GM21825 (cell line): ENCODE data around the gene LRFN4.
A peak's percentile ranks its signal among the peaks of the same experiment; 100 is the strongest.

Experiments
- ATAC-seq: cut with Tn5 transposase; IDR thresholded peaks from one replicate; pipeline ENCODE4 v1.9.1; 2021; ENCODE audit warnings: mild to moderate bottlenecking, moderate library complexity; ENCODE audit not compliant: unreplicated experiment

Gene LRFN4

GRCh38 chr11:66857927-66858185, 992 bp downstream of the LRFN4 start:
- ATAC-seq: no peak

- no peak for ATAC-seq
Observed at GRCh38 chr11:66858186-66858938, 1.5 kb downstream of the LRFN4 start.

- no peak for ATAC-seq
Observed at GRCh38 chr11:66858939-66859685, 2.2 kb downstream of the LRFN4 start.

- ATAC-seq: no peak
Observed at GRCh38 chr11:66859686-66860448, 3.0 kb downstream of the LRFN4 start.

- no peak for ATAC-seq
Observed at GRCh38 chr11:66860449-66860831, 3.6 kb downstream of the LRFN4 start.

- no peak for ATAC-seq
Observed at GRCh38 chr11:66861038-66861773, 4.3 kb downstream of the LRFN4 start.

- ATAC-seq: no peak
Observed at GRCh38 chr11:66861774-66862558, 5.1 kb downstream of the LRFN4 start.

- no peak for ATAC-seq
Observed at GRCh38 chr11:66862559-66863037, 5.7 kb downstream of the LRFN4 start.

GRCh38 chr11:66863428-66864125, 6.7 kb downstream of the LRFN4 start:
- no peak for ATAC-seq

- ATAC-seq: no peak
Observed at GRCh38 chr11:66864172-66864901, 7.5 kb downstream of the LRFN4 start.

- ATAC-seq: no peak
Observed at GRCh38 chr11:66864924-66865697, 8.2 kb downstream of the LRFN4 start.

GRCh38 chr11:66866007-66866406, 9.1 kb downstream of the LRFN4 start:
- no peak for ATAC-seq

GRCh38 chr11:66866511-66866986, 9.7 kb downstream of the LRFN4 start:
- no peak for ATAC-seq

GRCh38 chr11:66867425-66868040, 10.7 kb downstream of the LRFN4 start:
- ATAC-seq: no peak

GRCh38 chr11:66868082-66868725, 11.3 kb downstream of the LRFN4 start:
- no peak for ATAC-seq

- peak; percentile 64 for ATAC-seq
Observed at GRCh38 chr11:66868726-66869566, 12.1 kb downstream of the LRFN4 start.
